Middle frontal gyrus (tissue), 1 donor: ENCODE results near the gene ITGA6.

Experiments used
- DNase-seq: peaks from one replicate; pipeline ENCODE4 v3.0.0-alpha.2; 2015; ENCODE audit warnings: low spot score; ENCODE audit errors: extremely low spot score

Gene ITGA6

GRCh38 chr2:172439911-172440310 is 12.5 kb downstream of the ITGA6 start:
- no peak for DNase-seq

DNA sequence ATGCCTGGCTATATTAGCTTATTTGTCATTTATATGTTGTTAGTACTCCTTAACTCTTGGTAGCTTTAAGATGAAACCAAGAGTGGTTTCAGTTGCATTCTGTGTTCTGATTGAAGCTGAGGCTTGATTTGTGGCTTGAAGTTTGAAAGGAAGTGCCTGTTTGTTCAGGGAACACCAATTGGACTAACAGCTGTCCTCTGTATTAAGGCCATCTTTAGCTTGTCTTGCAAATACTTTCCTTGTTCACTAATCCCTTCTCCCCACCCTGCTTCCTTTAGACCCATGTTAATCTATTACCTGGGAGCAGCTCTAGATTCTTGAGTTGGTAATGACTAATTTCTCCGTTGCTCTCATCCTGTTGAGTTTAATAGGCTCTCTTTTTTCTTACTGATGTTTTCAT is 13.4 kb downstream of the ITGA6 start:
- DNase-seq = no peak

DNA sequence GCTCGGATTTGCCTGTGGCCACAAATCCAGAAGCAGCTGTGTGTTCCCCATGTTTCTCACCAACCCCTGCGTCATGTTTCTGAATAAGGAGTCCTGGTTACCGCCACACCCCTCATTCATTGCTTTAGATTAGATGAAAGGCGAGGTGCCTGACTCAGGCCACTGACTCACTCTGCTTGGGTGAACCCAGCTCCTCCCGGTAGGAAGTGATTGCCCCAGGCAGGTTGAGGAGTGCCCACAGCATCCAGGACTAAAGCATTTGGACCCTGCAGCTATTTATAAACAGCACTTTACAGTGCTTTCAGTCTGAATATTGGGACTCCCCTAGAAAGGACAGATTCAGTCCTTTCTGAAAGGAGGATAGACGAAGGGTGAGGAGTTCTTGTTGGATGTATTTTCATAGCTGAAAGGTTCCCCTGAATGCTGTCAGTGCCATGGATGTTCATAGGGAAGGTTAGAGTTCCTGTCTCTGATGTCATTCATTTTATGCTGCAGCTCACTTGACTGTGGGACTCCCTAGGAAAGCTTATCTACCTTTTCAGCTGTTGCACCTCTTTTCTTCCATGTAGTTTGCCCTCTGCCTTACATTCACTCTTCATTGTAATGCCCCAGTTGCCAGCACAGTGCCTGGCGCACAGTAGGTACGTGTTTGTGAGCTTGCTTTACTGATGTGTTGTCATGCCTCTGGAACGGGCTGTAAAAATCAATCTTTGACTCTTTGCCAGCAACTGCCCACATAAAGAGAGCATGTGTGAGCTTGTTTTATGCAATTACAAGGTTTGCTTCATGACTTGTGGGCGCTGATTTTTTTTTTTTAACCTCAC is 14.9 kb downstream of the ITGA6 start:
- no peak for DNase-seq

DNA sequence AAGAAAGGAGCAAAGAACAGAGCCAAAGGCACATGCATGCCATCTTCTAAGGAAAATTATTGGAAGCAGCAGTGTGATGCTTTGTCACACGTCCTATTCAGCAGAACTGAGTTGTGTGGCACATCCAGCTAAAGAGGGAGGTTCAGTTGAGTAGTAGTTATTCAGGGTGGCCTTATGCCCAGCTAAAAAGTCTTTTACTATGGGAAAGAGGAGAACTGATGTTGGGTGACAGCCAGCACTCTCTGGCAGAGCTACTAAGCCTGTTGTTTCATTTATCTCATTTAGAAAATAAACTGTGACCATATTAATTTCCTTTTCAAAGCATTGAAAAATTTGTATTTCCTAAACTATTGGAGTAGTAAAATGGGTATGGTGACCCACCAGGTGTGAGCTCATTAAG is 18.5 kb downstream of the ITGA6 start:
- DNase-seq = no peak

DNA sequence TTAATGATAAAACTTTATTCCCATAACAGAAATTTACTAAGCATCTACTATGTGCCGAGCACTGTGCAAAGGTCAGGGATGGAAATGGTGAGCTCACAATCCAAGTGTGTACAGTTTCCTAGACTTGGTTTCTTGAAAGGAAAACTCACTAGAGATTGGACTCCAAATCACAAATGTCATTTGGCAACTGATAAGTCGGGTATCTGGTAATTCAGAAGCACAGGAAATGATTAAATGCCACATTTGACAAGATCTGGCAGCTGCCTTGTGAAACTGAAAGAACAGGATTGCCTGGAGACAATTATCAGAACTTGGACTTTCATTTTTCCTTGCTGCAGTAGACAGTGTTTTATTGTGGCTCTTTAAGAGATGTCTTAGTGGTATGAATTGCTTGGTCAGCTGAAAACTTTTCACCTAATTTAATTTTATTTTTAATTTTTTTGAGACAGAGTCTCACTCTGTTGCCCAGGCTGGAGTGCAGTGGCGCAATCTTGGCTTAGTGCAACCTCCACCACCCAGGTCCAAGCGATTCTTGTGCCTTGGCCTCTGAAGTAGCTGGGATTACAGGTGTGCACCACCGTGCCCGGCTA is 19.2 kb downstream of the ITGA6 start:
- DNase-seq = no peak

DNA sequence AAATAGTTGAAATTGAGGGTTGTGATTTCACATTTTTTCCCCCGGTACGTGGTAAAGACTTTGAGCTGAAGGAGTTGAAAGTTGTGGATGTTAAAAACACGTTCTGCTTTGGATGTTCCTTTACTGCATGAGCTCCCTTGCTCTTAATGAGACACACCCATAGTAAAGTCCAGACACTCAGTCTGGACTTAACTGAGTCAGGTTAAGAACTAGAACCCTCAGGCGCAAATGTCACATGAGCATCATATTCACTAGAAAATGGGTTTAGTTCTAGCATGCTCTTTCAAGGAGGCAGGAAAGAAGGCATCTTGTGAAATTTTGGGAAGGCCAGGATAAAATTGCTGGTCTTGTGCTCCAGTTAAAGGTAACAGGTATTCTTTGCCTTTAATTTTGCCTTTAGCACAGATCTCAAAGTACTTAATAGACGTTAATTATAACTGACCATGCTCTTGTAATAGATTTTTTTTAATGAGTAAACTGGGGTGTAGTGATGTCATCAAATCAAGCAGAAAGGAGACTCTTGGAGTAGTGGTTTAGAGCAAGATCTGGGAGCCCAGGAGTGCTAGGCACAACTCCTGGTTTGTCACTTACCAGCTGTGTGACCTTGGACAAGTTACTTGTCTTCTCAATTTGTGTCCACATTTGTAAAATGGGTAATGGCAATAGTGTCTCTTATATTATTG is 20.6 kb downstream of the ITGA6 start:
- no peak for DNase-seq

- DNase-seq = no peak
Measured at GRCh38 chr2:172448544-172449267, 21.3 kb downstream of the ITGA6 start.

DNA sequence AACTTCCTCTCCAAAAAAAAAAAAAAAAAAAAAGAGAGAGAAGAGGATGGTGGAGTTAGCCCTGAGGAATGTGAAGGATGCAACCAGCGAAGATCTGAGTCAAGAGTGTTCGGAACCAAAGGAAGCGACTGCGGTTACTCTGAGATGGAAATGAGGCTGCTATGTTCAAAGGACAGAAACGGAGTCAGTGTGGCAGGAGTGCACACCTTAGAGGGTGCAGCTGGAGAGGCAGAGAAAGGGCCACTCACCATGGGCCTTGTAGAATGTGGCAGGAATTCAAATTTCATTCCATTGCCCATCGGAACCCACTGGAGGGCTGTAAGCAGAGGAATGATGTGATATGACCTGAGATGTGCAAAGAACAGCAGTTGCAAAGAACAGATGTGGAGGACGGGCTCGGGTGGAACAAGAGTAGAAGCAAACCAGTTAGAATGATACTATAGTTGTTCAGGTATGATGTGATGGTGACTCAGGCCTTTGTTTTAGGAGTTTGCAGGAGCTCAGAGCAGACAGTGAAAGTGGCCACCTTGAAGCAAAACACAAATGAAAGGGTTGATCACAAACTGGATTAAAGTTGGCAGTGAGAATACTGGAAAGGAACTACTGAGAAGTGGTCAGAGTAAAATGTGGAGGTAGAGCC is 22.6 kb downstream of the ITGA6 start:
- no peak for DNase-seq

DNA sequence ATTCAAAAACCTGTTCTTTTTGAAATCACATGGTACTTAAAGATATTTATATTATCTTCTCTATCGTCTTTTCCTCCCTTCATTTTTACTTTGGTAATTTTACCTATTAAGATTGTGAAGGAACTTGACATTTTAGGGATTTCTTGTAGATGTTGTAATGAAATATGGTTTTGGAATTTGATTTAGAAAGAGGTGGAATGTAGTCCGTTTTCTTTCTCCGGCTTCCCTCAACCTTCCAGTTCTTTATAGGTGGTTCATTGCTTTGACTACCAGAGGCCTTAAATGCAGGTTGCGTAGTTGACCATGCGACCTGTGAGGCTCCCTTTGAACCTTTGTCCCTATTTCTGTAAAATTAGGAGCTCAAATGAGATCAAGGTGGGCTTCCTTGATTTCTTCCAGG is 24.5 kb downstream of the ITGA6 start:
- no peak for DNase-seq

DNA sequence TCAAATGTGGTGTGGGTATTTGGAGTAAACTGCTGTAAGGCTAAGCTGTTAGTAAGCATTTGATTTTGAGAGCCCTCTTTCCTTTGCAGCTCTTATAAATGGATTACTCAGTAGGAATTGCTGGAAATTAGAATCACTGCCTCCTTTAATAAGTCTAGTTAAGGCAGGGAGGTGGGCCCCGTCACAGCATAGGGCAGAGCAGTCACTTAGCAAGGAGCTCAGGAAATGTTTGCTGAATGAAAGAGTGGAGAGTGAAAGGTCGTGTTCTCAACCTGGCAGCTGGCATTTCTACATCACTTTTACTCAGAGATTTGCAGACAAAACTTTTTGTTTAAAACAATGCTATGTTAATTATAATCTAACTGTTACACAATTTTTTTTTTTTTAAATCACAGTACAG is 25.5 kb downstream of the ITGA6 start:
- no peak for DNase-seq

- DNase-seq = no peak
Measured at GRCh38 chr2:172454404-172455120, 27.2 kb downstream of the ITGA6 start.

DNA sequence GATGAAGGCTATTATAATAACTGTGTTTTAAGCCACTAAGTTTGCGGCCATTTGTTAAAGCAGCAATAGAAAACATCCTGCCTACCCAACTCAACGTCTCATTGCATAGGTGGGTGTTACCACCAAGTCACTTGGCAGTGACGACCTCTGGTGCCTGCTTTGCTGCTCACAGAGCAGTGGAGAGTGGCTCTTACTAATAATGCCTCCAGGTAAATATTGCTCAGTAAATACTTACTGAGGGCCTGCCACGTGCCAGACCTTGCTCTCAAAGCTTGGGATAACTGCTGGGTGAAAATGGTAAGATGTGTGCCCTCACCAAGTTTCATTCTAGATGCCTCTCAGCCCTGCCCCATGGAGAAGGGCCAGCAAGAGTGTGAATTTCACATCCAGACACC is 27.7 kb downstream of the ITGA6 start:
- DNase-seq = no peak

DNA sequence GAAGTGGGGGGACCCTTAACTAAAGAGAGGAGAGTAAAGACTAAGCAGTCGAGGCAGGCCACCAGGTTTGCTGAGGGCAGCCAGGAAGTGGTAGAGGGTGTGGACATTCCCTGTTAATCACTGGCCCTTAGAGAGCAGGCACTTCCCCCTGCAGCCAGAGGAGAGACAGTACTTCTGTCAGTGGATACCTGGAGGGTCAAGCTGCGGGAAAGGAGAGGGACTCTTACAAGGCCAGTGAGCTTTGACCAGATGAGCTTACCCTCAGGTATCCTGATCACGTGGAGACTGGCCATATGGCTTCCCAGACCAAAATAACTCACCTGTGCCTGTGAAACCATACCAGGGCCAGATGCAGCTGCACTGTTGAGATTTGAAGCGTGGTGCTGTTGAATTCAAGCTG is 28.6 kb downstream of the ITGA6 start:
- DNase-seq = no peak

DNA sequence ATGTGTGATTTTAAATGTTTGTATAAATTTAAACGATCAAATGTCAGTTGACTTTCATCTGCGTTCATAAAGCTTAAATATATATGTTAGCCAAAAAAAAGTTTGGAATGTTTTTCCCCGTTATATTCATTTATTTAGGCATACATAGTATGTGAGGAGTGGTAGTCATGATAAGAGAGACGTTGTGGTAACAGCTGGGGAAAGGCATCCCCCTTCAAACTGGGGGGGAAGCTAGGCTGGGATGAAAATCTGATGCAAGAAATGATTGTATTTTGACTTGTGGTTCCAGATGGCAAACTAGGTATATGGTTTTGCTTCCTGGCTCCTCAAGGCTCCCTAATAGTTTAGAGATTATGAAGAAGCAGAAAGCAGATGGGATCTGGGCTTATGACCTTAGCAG is 30.1 kb downstream of the ITGA6 start:
- no peak for DNase-seq

- no peak for DNase-seq
Measured at GRCh38 chr2:172458561-172459124, 31.3 kb downstream of the ITGA6 start.

DNA sequence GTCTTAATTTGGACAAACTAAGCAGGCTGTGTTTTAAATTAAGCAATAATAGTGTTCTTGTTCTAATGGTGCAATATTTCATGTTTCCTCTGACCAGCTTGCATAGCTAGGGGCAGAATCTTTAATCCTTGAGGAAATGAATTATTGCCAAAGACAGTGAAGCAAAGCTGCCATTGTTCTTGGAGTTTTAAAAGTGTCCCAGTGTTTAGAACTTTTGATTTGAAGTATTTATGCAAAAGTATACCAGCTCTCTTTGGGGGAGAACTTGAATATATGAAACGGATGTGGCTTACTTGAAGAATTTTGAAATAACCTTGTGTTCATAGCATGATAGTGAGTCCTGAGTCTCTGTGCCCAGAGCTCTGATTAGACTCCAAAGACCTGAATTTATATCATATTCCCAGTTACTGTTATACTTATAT is 33.4 kb downstream of the ITGA6 start:
- DNase-seq = no peak

GRCh38 chr2:172461591-172462372 is 34.4 kb downstream of the ITGA6 start:
- DNase-seq = no peak

GRCh38 chr2:172462373-172462848 is 35.0 kb downstream of the ITGA6 start:
- DNase-seq = no peak

DNA sequence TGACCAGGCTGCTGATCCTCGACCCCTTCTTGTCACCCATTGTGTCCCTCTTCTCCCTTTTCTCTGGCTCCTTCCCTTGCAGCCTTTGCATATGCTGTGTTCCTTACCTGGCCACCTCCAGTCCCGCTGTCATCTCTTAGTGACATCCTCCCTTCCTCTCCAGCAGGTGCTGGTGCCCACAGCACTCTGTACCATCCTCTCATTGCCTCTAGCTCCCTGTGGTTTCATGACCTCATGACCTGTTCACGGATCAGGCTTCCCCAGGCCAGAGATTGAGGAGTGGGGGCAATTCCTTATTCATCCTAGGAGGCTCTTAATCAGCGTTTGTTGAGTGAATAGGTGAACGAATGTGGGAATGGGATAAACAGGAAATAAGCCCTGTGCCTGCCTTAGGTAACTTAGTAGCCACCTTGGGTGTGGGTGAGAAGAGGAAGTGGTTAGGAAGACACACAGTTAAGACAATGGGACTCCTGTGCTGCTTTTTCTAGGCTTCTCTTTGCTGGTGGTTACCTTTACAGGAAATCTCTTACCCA is 35.5 kb downstream of the ITGA6 start:
- DNase-seq = no peak
